Fibroblast of peridontal ligament (primary cell): Measurements from ENCODE around the gene TULP4.
"Not testable (repeated sequence)": the region's sequence is repeated elsewhere in the genome, so short reads cannot be mapped to it uniquely, and the experiment has no call there.

ENCODE experiments used
- DNase-seq: peaks from one replicate; pipeline ENCODE4 v3.0.0-alpha.2; 2010; ENCODE audit errors: extremely low read depth

The TULP4 gene

GRCh38 chr6:158295976-158296853, 16.1 kb upstream of the TULP4 start:
- not testable (repeated sequence) for DNase-seq

- DNase-seq: not testable (repeated sequence)
Measured at GRCh38 chr6:158296854-158297324, 15.4 kb upstream of the TULP4 start.

GRCh38 chr6:158297657-158298056, 14.6 kb upstream of the TULP4 start:
- DNase-seq: not testable (repeated sequence)

GRCh38 chr6:158300306-158301143, 11.7 kb upstream of the TULP4 start:
- DNase-seq: peak; percentile 75

GRCh38 chr6:158301561-158301960, 10.7 kb upstream of the TULP4 start:
- DNase-seq: not testable (repeated sequence)

GRCh38 chr6:158302195-158302796, 10.0 kb upstream of the TULP4 start:
- DNase-seq: not testable (repeated sequence)

GRCh38 chr6:158303210-158303731, 9.0 kb upstream of the TULP4 start:
- no peak for DNase-seq

GRCh38 chr6:158304254-158304653, 8.0 kb upstream of the TULP4 start:
- no peak for DNase-seq

GRCh38 chr6:158309814-158310213, 2.5 kb upstream of the TULP4 start:
- no peak for DNase-seq

- DNase-seq: no peak
Measured at GRCh38 chr6:158311193-158311592, 1.1 kb upstream of the TULP4 start.

- DNase-seq: no peak
Measured at GRCh38 chr6:158311626-158312025, 639 bp upstream of the TULP4 start.

- no peak for DNase-seq
Measured at GRCh38 chr6:158312672-158313397, 570 bp downstream of the TULP4 start.

GRCh38 chr6:158313989-158314388, 1.7 kb downstream of the TULP4 start:
- no peak for DNase-seq

GRCh38 chr6:158314737-158315136, 2.5 kb downstream of the TULP4 start:
- DNase-seq: no peak

GRCh38 chr6:158316022-158316421, 3.8 kb downstream of the TULP4 start:
- DNase-seq: no peak

- peak; percentile 66 for DNase-seq
Measured at GRCh38 chr6:158321960-158322359, 9.7 kb downstream of the TULP4 start.

- no peak for DNase-seq
Measured at GRCh38 chr6:158322400-158322723, 10.1 kb downstream of the TULP4 start.

GRCh38 chr6:158322724-158323560, 10.7 kb downstream of the TULP4 start:
- DNase-seq: no peak

GRCh38 chr6:158323561-158323958, 11.3 kb downstream of the TULP4 start:
- DNase-seq: no peak

GRCh38 chr6:158324136-158324535, 11.9 kb downstream of the TULP4 start:
- no peak for DNase-seq
